ENCODE results near the gene PGPEP1. TPM values are rescaled to one million over a fixed set of nuclear protein-coding genes. Genes with fewer than 3 reads are reported as not detected.
"Not testable (repeated sequence)": the region's sequence is repeated elsewhere in the genome, so short reads cannot be mapped to it uniquely, and the experiment has no call there.

PGPEP1 gene
- total and polyA plus RNA-seq, 10 of the 15 experiments (the other 5 are each of a cell fraction or from before 2014, with no cell fraction given), result 13.8 to 39.4 (median 17.0) TPM

- Histone ChIP-seq H2AFZ (ENCODE audit: control insufficient read depth, low read depth, low read length) (no peak overlapping the region), H3K27ac (ENCODE audit: control insufficient read depth, insufficient read depth) (no peak overlapping the region), H4K20me1 (ENCODE audit: control insufficient read depth, insufficient read depth) (no peaks in the 10 kb centered on the region), H3K27me3 (replicated peaks in 1 of 2; ENCODE audit: control insufficient read depth in 2 of 2, insufficient read depth in 2 of 2, low read length in 1 of 2) (no peaks in the 10 kb centered on the region), H3K9ac (ENCODE audit: control insufficient read depth, insufficient read depth, low read length) (no peak overlapping the region), H3K79me2 (ENCODE audit: control insufficient read depth, insufficient read depth, low read length) (no peaks in the 10 kb centered on the region), H3K9me3 (replicated peaks; ENCODE audit: control insufficient read depth, insufficient read depth, low read length) (no peaks in the 10 kb centered on the region; the same call in 2 of the 3 replicates), H3K4me3 (no peak overlapping the region), H3K36me3 (ENCODE audit: control insufficient read depth in 2 of 2, insufficient read depth in 2 of 2, low read length in 1 of 2) (peaks cover 0 to 10% of the 10 kb centered on the region in 2 experiments), H3K4me1 (ENCODE audit: control insufficient read depth, insufficient read depth, low read length) (peaks cover 11% of the 10 kb centered on the region), H3K4me2 (ENCODE audit: control insufficient read depth, insufficient read depth) (no peak overlapping the region)
- FAIRE-seq, result no peak
- no peak for DNase-seq (ENCODE audit: low read depth, low spot score)
- SMC1A ChIA-PET (ENCODE audit: uncharacterized antibody, unreplicated experiment), result no interaction called here
- in situ Hi-C loops (cut with MboI), result no loop called here
- CTCF ChIA-PET, result no interaction called here
- no peak for ATAC-seq
- intact Hi-C loops (cut with micrococcal nuclease; ENCODE audit: unreplicated experiment), result no loop called here
- POLR2A ChIA-PET, result no interaction called here
- TF ChIP-seq YBX1 (IDR thresholded peaks at IDR 0.05) (no peak), ZNF217 (IDR thresholded peaks at IDR 0.05) (no peak), STAT1 (conservative IDR thresholded peaks at IDR 0.05) (no peak), CEBPB (IDR thresholded peaks at IDR 0.05; ENCODE audit: borderline replicate concordance in 1 of 2, low read depth in 2 of 2, low read length in 2 of 2) (no peak), POU2F2 (IDR thresholded peaks at IDR 0.05; ENCODE audit: borderline replicate concordance, low read depth, low read length) (no peak)
- no TSS peak for BruUV-seq (replicated peaks)
- whole genome bisulfite sequencing (ENCODE audit: insufficient coverage, insufficient replicate concordance, low lambda C conversion rate, missing lambda C conversion rate), result 72% methylated on average over 6 of the region's 6 CpGs
- RAD21 ChIA-PET (ENCODE audit: unreplicated experiment), result no interaction called here
Observed at GRCh38 chr19:18363787-18364186, 23.4 kb downstream of the PGPEP1 start.

- intact Hi-C loops (cut with micrococcal nuclease; ENCODE audit: unreplicated experiment); FAIRE-seq; ATAC-seq: not testable (repeated sequence)
Observed at GRCh38 chr19:18364277-18364825, 24.0 kb downstream of the PGPEP1 start.

More at GRCh38 chr19:18364277-18364825, 24.0 kb downstream of the PGPEP1 start:
- H4K20me1 ChIP-seq (ENCODE audit: control insufficient read depth, insufficient read depth); H3K36me3 ChIP-seq (ENCODE audit: control insufficient read depth in 2 of 2, insufficient read depth in 2 of 2, low read length in 1 of 2); H3K4me2 ChIP-seq (ENCODE audit: control insufficient read depth, insufficient read depth); H3K9ac ChIP-seq (ENCODE audit: control insufficient read depth, insufficient read depth, low read length); DNase-seq (ENCODE audit: low read depth, low spot score); H3K27ac ChIP-seq (ENCODE audit: control insufficient read depth, insufficient read depth); H3K9me3 ChIP-seq (replicated peaks; ENCODE audit: control insufficient read depth, insufficient read depth, low read length); H3K4me3 ChIP-seq; RAD21 ChIA-PET (ENCODE audit: unreplicated experiment); H3K27me3 ChIP-seq (replicated peaks in 1 of 2; ENCODE audit: control insufficient read depth in 2 of 2, insufficient read depth in 2 of 2, low read length in 1 of 2); in situ Hi-C loops (cut with MboI); H3K79me2 ChIP-seq (ENCODE audit: control insufficient read depth, insufficient read depth, low read length); CTCF ChIA-PET; BruUV-seq (replicated peaks); SMC1A ChIA-PET (ENCODE audit: uncharacterized antibody, unreplicated experiment); H2AFZ ChIP-seq (ENCODE audit: control insufficient read depth, low read depth, low read length): not testable (repeated sequence)
- peaks cover 11% of the 10 kb centered on the region for H3K4me1 ChIP-seq (ENCODE audit: control insufficient read depth, insufficient read depth, low read length)
- POLR2A ChIA-PET, result interaction anchor here (0.6 kb wide), 1 partner anchor 17 kb away, joined by 3 read pairs; no protein-coding TSS in a partner anchor
- 94% methylated on average over 11 of the region's 11 CpGs for WGBS (ENCODE audit: insufficient coverage, insufficient replicate concordance, low lambda C conversion rate, missing lambda C conversion rate)
